BE2C (cell line): Measurements from ENCODE around the gene IKBKG. TPM values are rescaled to one million over a fixed set of nuclear protein-coding genes. Genes with fewer than 3 reads are reported as not detected.
A peak's percentile ranks its signal among the peaks of the same experiment; 100 is the strongest.
"Not testable (repeated sequence)": the region's sequence is repeated elsewhere in the genome, so short reads cannot be mapped to it uniquely, and the experiment has no call there.

Source experiments
- DNase-seq: peaks from one replicate; pipeline ENCODE4 v3.0.0-alpha.2; 2020
- H3K27me3 ChIP-seq: fragments of 250-450 bp; sonication (Bioruptor Pico); 2 replicates; pipeline ENCODE4 v1.5.1; 2020; ENCODE audit warnings: mild to moderate bottlenecking
- H3K36me3 ChIP-seq: fragments of 250-450 bp; sonication (Bioruptor Pico); 2 replicates; pipeline ENCODE4 v1.5.1; 2020; ENCODE audit warnings: mild to moderate bottlenecking
- H3K4me1 ChIP-seq: fragments of 250-450 bp; sonication (Bioruptor Pico); 2 replicates; pipeline ENCODE4 v1.5.1; 2020
- H3K4me3 ChIP-seq: 2 replicates; pipeline ENCODE4 v1.5.1; 2011; ENCODE audit warnings: low read depth, low read length
- H3K9me3 ChIP-seq: fragments of 250-450 bp; sonication (Bioruptor Pico); 2 replicates; pipeline ENCODE4 v1.5.1; 2020
- CTCF ChIP-seq: IDR thresholded peaks from 2 replicates; pipeline ENCODE4 v1.5.1; 2012; ENCODE audit warnings: mild to moderate bottlenecking, low read depth, low read length
- polyA plus RNA-seq: library from polyadenylated mRNA; unstranded; fragments of >200 nt; gene quantifications from one replicate; pipeline ENCODE4 v1.2.1, GENCODE V29; 2012; ENCODE audit warnings: low read depth, missing spikeins; ENCODE audit not compliant: insufficient read length, insufficient read depth

The IKBKG gene, protein sequence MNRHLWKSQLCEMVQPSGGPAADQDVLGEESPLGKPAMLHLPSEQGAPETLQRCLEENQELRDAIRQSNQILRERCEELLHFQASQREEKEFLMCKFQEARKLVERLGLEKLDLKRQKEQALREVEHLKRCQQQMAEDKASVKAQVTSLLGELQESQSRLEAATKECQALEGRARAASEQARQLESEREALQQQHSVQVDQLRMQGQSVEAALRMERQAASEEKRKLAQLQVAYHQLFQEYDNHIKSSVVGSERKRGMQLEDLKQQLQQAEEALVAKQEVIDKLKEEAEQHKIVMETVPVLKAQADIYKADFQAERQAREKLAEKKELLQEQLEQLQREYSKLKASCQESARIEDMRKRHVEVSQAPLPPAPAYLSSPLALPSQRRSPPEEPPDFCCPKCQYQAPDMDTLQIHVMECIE
- 74.8 TPM for polyA plus RNA-seq

- Histone ChIP-seq H3K4me3 (peak within 1 kb of the TSS; percentile 93), H3K4me1 (peaks cover 3% of the 10 kb centered on the region), H3K36me3 (no peaks in the 10 kb centered on the region), H3K9me3 (no peaks in the 10 kb centered on the region), H3K27me3 (no peaks in the 10 kb centered on the region)
- TF ChIP-seq CTCF: no peak
- peak; percentile 92 for DNase-seq
These were observed at the start of gene IKBKG for GRCh38 chrX:154547245-154548027. Gene IKBKG, plus strand, starts transcription at chrX:154547620. Its CDS starts 4,383 bp downstream, at chrX:154552003.

DNA sequence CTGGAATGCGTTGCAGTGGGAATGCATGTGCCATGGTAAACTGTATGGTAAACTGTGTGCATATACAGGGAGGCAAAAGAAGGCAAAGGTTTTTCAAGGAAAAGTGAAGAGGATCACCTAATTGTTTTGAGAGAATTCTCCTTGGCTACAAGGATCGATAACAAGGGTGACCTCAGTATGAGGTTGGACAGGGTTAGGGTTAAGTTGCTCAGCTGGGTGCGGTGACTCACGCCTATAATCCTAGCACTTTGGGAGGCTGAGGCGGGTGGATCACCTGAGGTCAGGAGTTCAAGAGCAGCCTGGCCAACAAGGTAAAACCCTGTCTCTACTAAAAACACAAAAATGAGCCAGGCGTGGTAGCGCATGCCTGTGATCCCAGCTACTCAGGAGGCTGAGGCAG, 46.0 kb upstream of the IKBKG start:
- not testable (repeated sequence) for H3K36me3 ChIP-seq, H3K27me3 ChIP-seq, H3K4me1 ChIP-seq, DNase-seq, H3K9me3 ChIP-seq, H3K4me3 ChIP-seq

DNA sequence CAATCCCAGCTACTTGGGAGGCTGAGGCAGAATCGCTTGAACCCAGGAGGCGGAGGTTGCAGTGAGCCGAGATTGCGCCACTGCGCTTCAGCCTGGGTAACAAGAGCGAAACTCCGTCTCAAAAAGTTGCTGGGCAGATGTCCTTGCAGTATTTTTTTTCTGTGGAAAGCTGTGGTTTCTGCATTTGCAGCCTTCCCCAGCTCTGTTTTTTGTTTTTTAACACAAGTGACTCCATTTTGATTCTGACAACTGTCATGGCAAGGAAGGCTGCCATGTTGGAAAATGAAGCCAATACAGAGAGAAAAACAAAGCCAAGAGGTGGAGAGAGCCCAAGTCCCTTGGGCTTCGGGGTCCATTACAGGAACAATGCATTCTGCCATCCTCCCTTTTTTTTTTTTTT, 45.3 kb upstream of the IKBKG start:
- Histone ChIP-seq H3K36me3 (no peaks in the 10 kb centered on the region), H3K4me1 (no peaks in the 10 kb centered on the region), H3K9me3 (no peaks in the 10 kb centered on the region), H3K4me3 (no peak overlapping the region), H3K27me3 (no peaks in the 10 kb centered on the region)
- DNase-seq: no peak
- TF ChIP-seq CTCF: no peak

DNA sequence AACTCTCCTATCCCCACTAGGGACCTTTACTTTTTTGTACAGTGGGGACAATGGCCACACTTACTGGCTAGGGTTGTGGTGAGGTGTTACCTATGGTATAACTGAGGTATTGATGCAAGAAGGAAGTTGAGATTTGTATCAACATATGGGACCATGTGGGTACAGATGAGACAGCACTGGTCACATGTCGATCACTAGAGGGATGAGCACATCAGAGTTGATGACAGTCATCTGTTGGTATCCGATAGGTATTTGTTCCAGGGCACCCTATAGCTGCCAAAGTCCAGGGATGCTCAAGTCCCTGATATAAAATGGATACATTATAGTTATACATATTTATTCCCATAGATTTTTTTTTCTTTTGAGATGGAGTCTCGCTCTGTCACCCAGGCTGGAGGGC, 44.4 kb upstream of the IKBKG start:
- no peak for DNase-seq
- no peaks in the 10 kb centered on the region for H3K9me3 ChIP-seq
- H3K36me3 ChIP-seq: no peaks in the 10 kb centered on the region
- H3K4me3 ChIP-seq: no peak overlapping the region
- no peaks in the 10 kb centered on the region for H3K27me3 ChIP-seq
- TF ChIP-seq CTCF: no peak
- no peaks in the 10 kb centered on the region for H3K4me1 ChIP-seq

- no peak for TF ChIP-seq CTCF
These were observed 41.7 kb upstream of the IKBKG start for GRCh38 chrX:154505734-154506133.

GRCh38 chrX:154506483-154507332, 40.7 kb upstream of the IKBKG start:
- no peaks in the 10 kb centered on the region for H3K36me3 ChIP-seq
- no peak overlapping the region for H3K4me3 ChIP-seq
- TF ChIP-seq CTCF: no peak
- H3K9me3 ChIP-seq: no peaks in the 10 kb centered on the region
- H3K27me3 ChIP-seq: no peaks in the 10 kb centered on the region
- DNase-seq: no peak
- no peaks in the 10 kb centered on the region for H3K4me1 ChIP-seq

More at GRCh38 chrX:154505734-154506133, 41.7 kb upstream of the IKBKG start:
- Histone ChIP-seq H3K36me3 (no peaks in the 10 kb centered on the region), H3K27me3 (no peaks in the 10 kb centered on the region), H3K4me1 (no peaks in the 10 kb centered on the region), H3K4me3 (no peak overlapping the region), H3K9me3 (no peaks in the 10 kb centered on the region)
- DNase-seq: no peak
